ENCODE data around the gene DET1. TPM values are rescaled to one million over a fixed set of nuclear protein-coding genes. Genes with fewer than 3 reads are reported as not detected.

The DET1 gene
- total and polyA plus RNA-seq, 9 donors, result 10.0 to 22.8 (median 14.2) TPM

DNA sequence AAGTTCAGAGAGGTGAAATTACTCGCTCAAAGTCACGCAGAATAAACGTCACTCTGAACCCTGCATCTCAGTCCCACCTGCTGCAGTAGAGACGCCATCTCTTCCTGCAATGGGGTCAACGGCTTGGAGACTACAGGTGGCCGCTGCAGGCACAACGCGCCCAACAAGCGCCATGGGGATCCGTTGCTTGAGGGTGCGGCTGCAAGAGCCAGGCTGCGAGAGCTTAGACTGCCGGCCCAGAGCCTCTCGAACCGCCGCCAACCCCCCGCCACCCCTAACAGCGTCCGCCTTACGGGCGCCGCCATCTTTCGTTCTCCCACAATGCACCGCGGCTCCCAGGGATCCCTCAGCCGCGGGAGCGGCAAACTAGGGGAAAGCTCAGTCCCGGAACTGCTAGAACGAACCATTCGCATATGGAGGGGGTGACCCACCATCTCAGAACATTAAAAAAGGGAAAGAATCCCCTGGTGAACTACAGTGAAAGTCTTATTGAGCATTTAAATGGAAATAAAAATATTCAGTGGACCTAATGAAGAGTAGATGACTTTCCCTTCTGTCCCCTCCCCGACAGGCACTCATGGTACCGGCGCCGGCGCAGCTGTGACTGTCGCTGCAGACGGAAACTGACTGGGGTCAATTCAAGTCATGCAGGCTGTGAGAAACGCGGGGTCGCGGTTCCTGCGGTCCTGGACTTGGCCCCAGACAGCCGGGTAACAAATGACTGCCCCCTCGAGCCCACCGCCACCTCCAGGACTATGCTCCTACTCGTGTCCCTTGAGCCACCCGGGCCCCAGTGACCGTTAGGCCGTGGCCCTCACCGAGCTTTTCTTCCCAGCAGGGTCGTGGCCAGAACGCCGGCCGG lies 79.2 kb downstream of the DET1 start, which contains the start of the genes MRPL46 and MRPS11:
Gene MRPL46, minus strand, starts transcription at position 316 of the 862 bp plus-strand sequence. Its CDS starts 11 bp downstream, at position 305.
Gene MRPS11, plus strand, starts transcription at position 636 of the 862 bp plus-strand sequence. Its CDS starts 10 bp downstream, at position 646.
- peak; percentile 20 for TF ChIP-seq POLR2A (IDR thresholded peaks at IDR 0.05)
- TF ChIP-seq, protein P1, sequence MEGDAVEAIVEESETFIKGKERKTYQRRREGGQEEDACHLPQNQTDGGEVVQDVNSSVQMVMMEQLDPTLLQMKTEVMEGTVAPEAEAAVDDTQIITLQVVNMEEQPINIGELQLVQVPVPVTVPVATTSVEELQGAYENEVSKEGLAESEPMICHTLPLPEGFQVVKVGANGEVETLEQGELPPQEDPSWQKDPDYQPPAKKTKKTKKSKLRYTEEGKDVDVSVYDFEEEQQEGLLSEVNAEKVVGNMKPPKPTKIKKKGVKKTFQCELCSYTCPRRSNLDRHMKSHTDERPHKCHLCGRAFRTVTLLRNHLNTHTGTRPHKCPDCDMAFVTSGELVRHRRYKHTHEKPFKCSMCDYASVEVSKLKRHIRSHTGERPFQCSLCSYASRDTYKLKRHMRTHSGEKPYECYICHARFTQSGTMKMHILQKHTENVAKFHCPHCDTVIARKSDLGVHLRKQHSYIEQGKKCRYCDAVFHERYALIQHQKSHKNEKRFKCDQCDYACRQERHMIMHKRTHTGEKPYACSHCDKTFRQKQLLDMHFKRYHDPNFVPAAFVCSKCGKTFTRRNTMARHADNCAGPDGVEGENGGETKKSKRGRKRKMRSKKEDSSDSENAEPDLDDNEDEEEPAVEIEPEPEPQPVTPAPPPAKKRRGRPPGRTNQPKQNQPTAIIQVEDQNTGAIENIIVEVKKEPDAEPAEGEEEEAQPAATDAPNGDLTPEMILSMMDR (IDR thresholded peaks at IDR 0.05), result no peak
- Histone ChIP-seq H3K27ac (peak within 1 kb of the TSS; percentile 23 to 64), H3K27me3 (no peaks in the 10 kb centered on the region), H3K4me3 (peak within 1 kb of the TSS; percentile 95), H3K36me3 (no peaks in the 10 kb centered on the region), H3K4me1 (ENCODE audit: insufficient read depth) (peaks cover 11% of the 10 kb centered on the region), H3K9me3 (no peaks in the 10 kb centered on the region)
- intact Hi-C loops (cut with DNase I), result no loop called here
- WGBS, 3 donors, result 0% methylated on average over 55 of the region's 55 CpGs
- DNase-seq, result peak; percentile 83 to 91 (median 88)

DNA sequence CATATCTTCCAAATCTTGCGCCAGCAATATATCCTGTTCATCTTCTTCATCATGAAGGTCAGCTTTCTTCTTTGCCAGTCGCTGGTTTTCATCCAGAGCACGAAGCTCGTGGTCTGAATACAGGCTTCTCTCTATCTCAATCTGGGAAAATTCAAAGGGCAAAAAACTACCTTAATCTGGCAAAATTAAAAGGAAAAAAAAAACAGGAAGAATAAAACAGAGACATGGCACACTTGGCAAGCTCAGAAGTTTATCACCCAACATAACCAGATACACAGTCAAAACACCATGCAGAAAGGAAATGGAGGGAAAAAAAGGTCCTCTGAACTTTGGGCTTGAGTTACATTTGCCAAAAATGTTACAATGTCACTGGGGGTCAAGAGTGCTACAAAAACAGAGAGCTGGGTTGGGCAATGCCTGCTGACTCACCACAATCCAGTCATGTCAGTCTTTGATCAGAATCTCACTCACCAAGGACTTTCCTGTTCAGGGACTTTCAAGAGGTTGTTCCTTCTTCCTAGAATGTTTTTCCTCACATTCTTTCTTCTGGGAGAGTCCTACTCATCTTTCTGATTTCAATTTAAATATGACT lies 80.8 kb downstream of the DET1 start:
- DNase-seq, result no peak
- H3K9me3 ChIP-seq, result no peaks in the 10 kb centered on the region
- intact Hi-C loops (cut with DNase I), result no loop called here
- H3K4me1 ChIP-seq (ENCODE audit: insufficient read depth), result peaks cover 11% of the 10 kb centered on the region
- TF ChIP-seq POLR2A (IDR thresholded peaks at IDR 0.05) (no peak), EP300 (IDR thresholded peaks at IDR 0.05) (no peak)
- TF ChIP-seq, protein P1 (IDR thresholded peaks at IDR 0.05), result no peak
- 91 to 95% (median 93%) methylated on average over 4 of the region's 4 CpGs for WGBS, 3 donors
- no peaks in the 10 kb centered on the region for H3K27me3 ChIP-seq
- H3K27ac ChIP-seq, result no peak overlapping the region
- H3K36me3 ChIP-seq, result no peaks in the 10 kb centered on the region
- no peak overlapping the region for H3K4me3 ChIP-seq

DNA sequence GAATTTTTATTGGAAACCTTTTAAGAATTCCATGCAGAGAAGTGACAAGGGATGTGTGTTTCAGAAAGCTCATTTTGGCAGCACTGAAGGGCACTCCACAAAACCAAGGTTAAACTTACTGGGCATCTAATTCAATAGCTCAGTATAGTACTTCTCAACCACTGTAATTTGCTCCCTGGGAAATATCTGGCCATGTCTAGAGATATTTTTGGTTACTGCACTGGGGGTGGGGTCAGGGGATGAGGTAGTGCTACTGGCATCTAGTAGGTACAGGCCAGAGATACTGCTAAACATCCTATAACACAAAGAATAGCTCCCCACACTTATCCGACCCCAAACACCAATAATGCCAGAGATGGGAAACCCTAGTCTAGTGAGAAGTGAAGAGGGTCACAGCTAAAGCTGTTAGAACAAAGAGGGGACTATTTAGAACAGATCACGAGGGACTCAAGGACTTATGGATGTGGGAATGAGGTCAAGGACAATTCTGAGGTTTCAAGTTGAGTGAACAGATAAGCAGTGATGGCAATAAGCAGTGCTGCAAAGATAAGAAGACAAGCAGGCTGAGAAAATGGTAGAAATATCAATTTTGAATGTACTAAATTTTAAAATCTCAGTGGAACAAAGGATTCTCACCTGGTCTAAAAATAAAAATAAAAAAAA lies 82.5 kb downstream of the DET1 start:
- no peak overlapping the region for H3K27ac ChIP-seq
- no peak for DNase-seq
- H3K27me3 ChIP-seq, result no peaks in the 10 kb centered on the region
- TF ChIP-seq, protein P1 (IDR thresholded peaks at IDR 0.05), result no peak
- TF ChIP-seq POLR2A (IDR thresholded peaks at IDR 0.05) (no peak), EP300 (IDR thresholded peaks at IDR 0.05) (no peak)
- 41 to 66% (median 51%) methylated on average over 2 of the region's 2 CpGs for WGBS, 3 donors
- intact Hi-C loops (cut with DNase I), result no loop called here
- no peak overlapping the region for H3K4me3 ChIP-seq
- no peaks in the 10 kb centered on the region for H3K36me3 ChIP-seq
- peaks cover 11% of the 10 kb centered on the region for H3K4me1 ChIP-seq (ENCODE audit: insufficient read depth)
- H3K9me3 ChIP-seq, result no peaks in the 10 kb centered on the region

Small RNA genes lying within 50 kb of the gene (small RNA-seq; reads per million reads assigned to genes)
- gene AC013489.2, result not detected

Other genes starting within 250 kb of the DET1 start
- gene MRPL46, start 79.3 kb downstream of the DET1 start, total RNA-seq, result 10 to 100 TPM; 12.1 to 22.4 (median 19.5) TPM
- 10 to 100 TPM; 23.0 to 33.7 TPM for gene MRPL46, start 79.3 kb downstream of the DET1 start, polyA plus RNA-seq
- gene MRPS11, start 79.0 kb downstream of the DET1 start, total RNA-seq, result 10 to 100 TPM in 6 of 7 donors, 1 to 10 TPM in 1; 8.3 to 26.9 (median 21.4) TPM
- gene MRPS11, start 79.0 kb downstream of the DET1 start, polyA plus RNA-seq, result 10 to 100 TPM; 21.7 to 32.4 TPM
- gene AEN, start 74.7 kb upstream of the DET1 start, total RNA-seq, result 10 to 100 TPM; 11.3 to 27.1 (median 16.9) TPM
- gene AEN, start 74.7 kb upstream of the DET1 start, polyA plus RNA-seq, result 1 to 10 TPM; 6.9 to 8.0 TPM
- 10 to 100 TPM in 6 of 7 donors, 1 to 10 TPM in 1; 7.2 to 58.6 (median 19.4) TPM for gene ISG20, start 92.3 kb upstream of the DET1 start, total RNA-seq
- 10 to 100 TPM in 1 of 2 donors, under 1 TPM in 1; 0.88 to 11.5 TPM for gene ISG20, start 92.3 kb upstream of the DET1 start, polyA plus RNA-seq

All from ovary (tissue), 9 donors.